ENCODE data around the gene DHTKD1.

DHTKD1 gene

GRCh38 chr10:12107781-12108180 is 39.0 kb downstream of the DHTKD1 start:
- H3K4me3 ChIP-seq (ENCODE audit: low read depth, low read length): no peak overlapping the region
- in situ Hi-C loops (cut with HindIII; ENCODE audit: low sequenced_read_pairs): no loop called here
- TF ChIP-seq, protein P1, sequence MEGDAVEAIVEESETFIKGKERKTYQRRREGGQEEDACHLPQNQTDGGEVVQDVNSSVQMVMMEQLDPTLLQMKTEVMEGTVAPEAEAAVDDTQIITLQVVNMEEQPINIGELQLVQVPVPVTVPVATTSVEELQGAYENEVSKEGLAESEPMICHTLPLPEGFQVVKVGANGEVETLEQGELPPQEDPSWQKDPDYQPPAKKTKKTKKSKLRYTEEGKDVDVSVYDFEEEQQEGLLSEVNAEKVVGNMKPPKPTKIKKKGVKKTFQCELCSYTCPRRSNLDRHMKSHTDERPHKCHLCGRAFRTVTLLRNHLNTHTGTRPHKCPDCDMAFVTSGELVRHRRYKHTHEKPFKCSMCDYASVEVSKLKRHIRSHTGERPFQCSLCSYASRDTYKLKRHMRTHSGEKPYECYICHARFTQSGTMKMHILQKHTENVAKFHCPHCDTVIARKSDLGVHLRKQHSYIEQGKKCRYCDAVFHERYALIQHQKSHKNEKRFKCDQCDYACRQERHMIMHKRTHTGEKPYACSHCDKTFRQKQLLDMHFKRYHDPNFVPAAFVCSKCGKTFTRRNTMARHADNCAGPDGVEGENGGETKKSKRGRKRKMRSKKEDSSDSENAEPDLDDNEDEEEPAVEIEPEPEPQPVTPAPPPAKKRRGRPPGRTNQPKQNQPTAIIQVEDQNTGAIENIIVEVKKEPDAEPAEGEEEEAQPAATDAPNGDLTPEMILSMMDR (IDR thresholded peaks at IDR 0.05; ENCODE audit: low read depth, low read length, missing control alignments): no peak
- DNase-seq (ENCODE audit: low read depth): no peak

DNA sequence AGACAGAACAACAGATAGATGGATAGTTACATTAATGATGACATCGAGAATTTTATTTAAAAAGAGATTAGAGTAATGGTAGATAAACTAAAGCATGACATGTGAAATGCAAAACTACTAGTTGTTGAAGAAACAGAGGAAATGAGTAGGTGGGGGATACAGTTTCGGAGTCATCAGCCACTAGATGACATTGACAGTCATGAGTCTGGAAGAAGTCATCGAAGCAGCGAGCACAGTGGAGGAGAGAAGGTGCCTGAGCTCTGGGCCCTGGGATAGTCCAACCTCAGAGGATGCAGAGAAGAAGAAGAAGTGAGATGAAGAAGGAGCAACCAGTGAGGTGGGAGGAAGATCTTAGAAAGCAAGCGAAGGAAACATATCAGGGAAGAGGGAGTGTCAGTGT is 40.5 kb downstream of the DHTKD1 start:
- no peak overlapping the region for H3K4me3 ChIP-seq (ENCODE audit: low read depth, low read length)
- in situ Hi-C loops (cut with HindIII; ENCODE audit: low sequenced_read_pairs): no loop called here
- DNase-seq (ENCODE audit: low read depth): no peak
- TF ChIP-seq, protein P1 (IDR thresholded peaks at IDR 0.05; ENCODE audit: low read depth, low read length, missing control alignments): no peak

DNA sequence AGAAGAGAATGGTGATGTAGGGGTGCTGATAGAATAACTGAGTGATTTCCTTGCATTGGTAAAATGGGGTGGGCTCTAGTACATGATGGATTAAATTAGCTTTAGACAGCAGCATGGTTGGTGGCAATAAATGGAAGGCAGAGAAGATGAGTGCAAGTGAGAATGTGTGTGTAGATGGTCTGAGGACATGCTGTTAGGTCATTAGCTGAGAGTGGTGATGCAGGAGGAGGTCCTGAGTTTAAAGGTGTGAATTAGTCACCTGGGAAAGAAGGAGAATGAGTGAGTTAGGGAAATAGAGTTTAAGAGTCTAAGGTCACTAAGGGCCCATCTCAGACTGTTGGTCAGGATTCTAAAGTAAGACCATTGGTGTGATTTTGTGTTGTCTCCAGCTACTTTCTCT is 42.8 kb downstream of the DHTKD1 start:
- in situ Hi-C loops (cut with HindIII; ENCODE audit: low sequenced_read_pairs): no loop called here
- no peak overlapping the region for H3K4me3 ChIP-seq (ENCODE audit: low read depth, low read length)
- TF ChIP-seq, protein P1 (IDR thresholded peaks at IDR 0.05; ENCODE audit: low read depth, low read length, missing control alignments): no peak
- DNase-seq (ENCODE audit: low read depth): no peak

DNA sequence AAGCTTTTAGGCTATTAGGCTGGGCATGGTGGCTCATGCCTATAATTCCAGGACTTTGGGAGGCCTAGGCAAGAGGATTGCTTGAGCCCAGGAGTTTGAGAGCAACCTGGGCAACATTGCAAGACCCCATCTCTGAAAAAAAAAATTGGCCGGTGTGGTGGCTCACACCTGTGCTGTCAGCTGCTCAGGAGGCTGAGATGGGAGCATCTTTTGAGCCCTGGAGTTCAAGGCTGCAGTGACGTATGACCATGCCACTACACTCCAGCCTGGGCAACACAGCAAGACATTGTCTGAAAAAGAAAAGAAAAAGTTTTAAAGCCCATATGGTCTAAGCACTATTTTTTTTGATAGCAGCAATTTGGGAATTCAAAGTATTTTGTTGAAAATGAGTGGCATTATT is 44.9 kb downstream of the DHTKD1 start:
- TF ChIP-seq, protein P1 (IDR thresholded peaks at IDR 0.05; ENCODE audit: low read depth, low read length, missing control alignments): no peak
- in situ Hi-C loops (cut with HindIII; ENCODE audit: low sequenced_read_pairs): no loop called here
- DNase-seq (ENCODE audit: low read depth): no peak
- H3K4me3 ChIP-seq (ENCODE audit: low read depth, low read length): no peak overlapping the region

- DNase-seq (ENCODE audit: low read depth): no peak
- TF ChIP-seq, protein P1 (IDR thresholded peaks at IDR 0.05; ENCODE audit: low read depth, low read length, missing control alignments): no peak
- H3K4me3 ChIP-seq (ENCODE audit: low read depth, low read length): no peak overlapping the region
- in situ Hi-C loops (cut with HindIII; ENCODE audit: low sequenced_read_pairs): no loop called here
Measured at GRCh38 chr10:12121673-12122072, 52.9 kb downstream of the DHTKD1 start.

DNA sequence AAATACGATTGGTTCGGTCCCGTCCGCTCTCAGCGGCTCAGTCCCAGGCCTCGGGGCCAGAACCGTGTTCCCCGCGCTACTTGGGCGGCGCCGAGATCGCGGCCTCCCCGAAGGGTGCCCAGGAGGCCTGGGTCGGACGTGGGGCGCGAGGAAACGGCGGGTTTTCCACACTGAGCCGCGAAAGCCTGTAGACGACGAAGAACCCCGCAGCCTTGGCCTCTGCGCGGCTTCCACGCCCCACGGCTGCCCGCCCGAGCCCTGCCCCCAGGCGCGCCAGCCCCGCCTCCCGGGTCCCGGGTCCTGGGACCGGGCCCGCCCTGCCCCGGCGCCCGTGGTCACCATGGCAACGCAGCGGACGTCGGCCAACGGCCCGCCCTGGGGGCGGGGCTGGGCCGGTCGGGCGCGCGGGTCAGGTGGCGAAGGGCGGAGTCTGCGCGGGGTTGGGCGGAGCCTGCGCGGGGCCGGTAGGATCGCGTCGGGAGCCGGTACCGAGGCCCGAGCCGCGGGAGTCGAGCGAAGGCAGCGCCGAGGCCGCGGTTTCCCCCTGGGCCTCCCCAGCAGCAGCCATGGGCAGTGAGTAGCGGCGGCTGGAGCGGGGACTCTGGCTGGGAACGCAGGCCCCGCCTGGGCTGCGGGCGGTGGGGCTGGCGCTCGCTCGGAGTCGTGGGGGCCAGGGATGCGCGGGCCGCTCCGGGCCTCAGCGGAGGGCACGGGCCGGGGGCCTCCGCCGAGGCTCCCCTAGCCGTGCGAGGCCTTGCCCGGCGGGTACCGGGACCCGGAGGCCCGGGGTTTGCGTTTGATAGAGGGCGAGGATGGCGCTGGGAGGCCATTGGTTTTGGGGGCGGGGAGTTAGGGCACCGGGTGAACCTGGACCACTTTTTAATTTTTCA is 60.7 kb downstream of the DHTKD1 start, which contains the start of gene SEC61A2:
Gene SEC61A2, plus strand, starts transcription at position 456 of the 890 bp plus-strand sequence. Its CDS starts 111 bp downstream, at position 567.
- in situ Hi-C loops (cut with HindIII; ENCODE audit: low sequenced_read_pairs): loop anchor here (5.0 kb wide), 1 partner anchor 38 kb away; no protein-coding TSS in a partner anchor
- H3K4me3 ChIP-seq (ENCODE audit: low read depth, low read length): peak within 1 kb of the TSS; percentile 77
- TF ChIP-seq, protein P1 (IDR thresholded peaks at IDR 0.05; ENCODE audit: low read depth, low read length, missing control alignments): no peak
- peak; percentile 49 for DNase-seq (ENCODE audit: low read depth)

Data from astrocyte of the cerebellum (primary cell).